T follicular helper cell (primary cell): ENCODE measurements around the gene PPP1R12C.
A peak's percentile ranks its signal among the peaks of the same experiment; 100 is the strongest.

Source experiments
- DNase-seq: peaks from one replicate; pipeline ENCODE4 v3.0.0-alpha.2; 2020; ENCODE audit warnings: low read depth

Gene PPP1R12C

GRCh38 chr19:55146705-55147273 is 29.4 kb upstream of the PPP1R12C start:
- no peak for DNase-seq

GRCh38 chr19:55146078-55146704 is 28.8 kb upstream of the PPP1R12C start:
- no peak for DNase-seq

- DNase-seq, result no peak
These were observed 27.8 kb upstream of the PPP1R12C start for GRCh38 chr19:55145232-55145631.

- DNase-seq, result no peak
These were observed 24.3 kb upstream of the PPP1R12C start for GRCh38 chr19:55141696-55142095.

- DNase-seq, result no peak
These were observed 20.5 kb upstream of the PPP1R12C start for GRCh38 chr19:55137915-55138314.

GRCh38 chr19:55136399-55137102 is 19.1 kb upstream of the PPP1R12C start:
- no peak for DNase-seq

- DNase-seq, result no peak
These were observed 17.3 kb upstream of the PPP1R12C start for GRCh38 chr19:55134736-55135135.

GRCh38 chr19:55133639-55134444 is 16.4 kb upstream of the PPP1R12C start:
- no peak for DNase-seq

GRCh38 chr19:55132453-55133129 is 15.2 kb upstream of the PPP1R12C start:
- no peak for DNase-seq

GRCh38 chr19:55131421-55131820 is 14.0 kb upstream of the PPP1R12C start:
- no peak for DNase-seq

- peak; percentile 12 for DNase-seq
These were observed 1.6 kb upstream of the PPP1R12C start for GRCh38 chr19:55119053-55119452.

GRCh38 chr19:55118401-55118991 is 1.1 kb upstream of the PPP1R12C start:
- DNase-seq, result no peak

- DNase-seq, result peak; percentile 93
These were observed 390 bp upstream of the PPP1R12C start for GRCh38 chr19:55117663-55118391.

- peak; percentile 32 for DNase-seq
These were observed 1.1 kb downstream of the PPP1R12C start for GRCh38 chr19:55116232-55116858.

GRCh38 chr19:55115446-55116065 is 1.9 kb downstream of the PPP1R12C start:
- DNase-seq, result no peak

- no peak for DNase-seq
These were observed 2.8 kb downstream of the PPP1R12C start for GRCh38 chr19:55114566-55115145.

GRCh38 chr19:55113570-55114039 is 3.8 kb downstream of the PPP1R12C start:
- DNase-seq, result no peak

- no peak for DNase-seq
These were observed 4.5 kb downstream of the PPP1R12C start for GRCh38 chr19:55112777-55113569.
